COLO829 (cell line): ENCODE measurements around the gene ZNF562.

Source experiments
- DNase-seq: peaks from one replicate; pipeline ENCODE4 v3.0.0; 2012; ENCODE audit warnings: low spot score

Gene ZNF562

GRCh38 chr19:9644472-9644871 is 30.4 kb downstream of the ZNF562 start:
- no peak for DNase-seq

GRCh38 chr19:9641810-9642209 is 33.1 kb downstream of the ZNF562 start:
- DNase-seq: no peak

GRCh38 chr19:9640956-9641355 is 33.9 kb downstream of the ZNF562 start:
- DNase-seq: no peak

- DNase-seq: no peak
Measured at GRCh38 chr19:9636018-9636417, 38.9 kb downstream of the ZNF562 start.

- no peak for DNase-seq
Measured at GRCh38 chr19:9627856-9628255, 47.0 kb downstream of the ZNF562 start.

- no peak for DNase-seq
Measured at GRCh38 chr19:9622531-9622930, 52.4 kb downstream of the ZNF562 start.

- peak; percentile 68 for DNase-seq
Measured at GRCh38 chr19:9621156-9622037, 53.5 kb downstream of the ZNF562 start, which contains the start of gene ZNF561. ZNF561 (minus strand) TSS chr19:9621232; CDS start chr19:9619456, 1,776 bp downstream.

- no peak for DNase-seq
Measured at GRCh38 chr19:9620842-9621155, 54.1 kb downstream of the ZNF562 start.

- no peak for DNase-seq
Measured at GRCh38 chr19:9615844-9616243, 59.1 kb downstream of the ZNF562 start.

- no peak for DNase-seq
Measured at GRCh38 chr19:9610484-9611113, 64.3 kb downstream of the ZNF562 start.

GRCh38 chr19:9608912-9609311 is 66.0 kb downstream of the ZNF562 start:
- no peak for DNase-seq

- no peak for DNase-seq
Measured at GRCh38 chr19:9597027-9597426, 77.9 kb downstream of the ZNF562 start.
